Embryonic facial prominence (tissue), 1 donor: ENCODE measurements around the gene STARD3.

Experiments used
- DNase-seq: peaks from one replicate; pipeline ENCODE4 v3.0.0-alpha.2; 2016; ENCODE audit errors: extremely low spot score

Gene STARD3

DNA sequence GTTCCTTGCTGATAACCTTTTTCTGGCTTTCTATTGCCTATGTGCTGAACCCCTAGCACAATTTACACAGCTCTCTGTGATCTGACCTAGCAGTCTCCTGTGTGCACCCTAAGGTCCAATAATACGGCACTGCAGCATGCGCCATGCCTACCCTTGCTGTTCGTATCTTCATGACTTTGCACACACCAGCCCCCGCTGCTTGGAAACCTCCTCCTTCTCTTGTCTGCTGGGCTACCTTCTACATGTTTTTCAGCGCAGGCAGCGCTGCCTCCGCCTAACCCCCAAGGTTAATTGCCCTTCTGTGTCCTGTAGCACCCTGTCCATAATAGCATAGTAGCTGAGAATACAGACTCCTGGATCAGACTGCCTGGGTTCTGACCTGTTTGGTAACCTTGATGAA, 1.4 kb downstream of the STARD3 start:
- no peak for DNase-seq

DNA sequence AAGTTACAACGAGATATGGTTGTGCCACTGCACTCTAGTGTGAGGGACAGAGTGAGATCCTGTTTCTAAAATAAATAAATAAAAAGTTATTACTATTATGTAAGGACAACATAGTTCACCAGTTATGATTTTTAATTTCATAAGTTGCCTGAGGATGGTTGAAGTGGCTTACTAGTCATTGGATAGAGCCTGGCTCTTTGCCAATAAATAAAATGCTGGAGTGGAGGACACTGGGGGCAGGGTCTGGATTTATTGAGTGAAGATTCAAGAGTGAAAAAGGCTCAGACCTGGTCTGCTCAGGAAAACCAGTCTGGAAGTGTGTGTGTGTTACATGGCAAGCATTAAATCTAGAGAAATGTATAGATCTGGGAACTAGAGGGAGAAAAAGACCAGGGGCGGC, 2.1 kb downstream of the STARD3 start:
- DNase-seq: no peak

- DNase-seq: no peak
These were observed 2.9 kb downstream of the STARD3 start for GRCh38 chr17:39639566-39640458.

- DNase-seq: no peak
These were observed 3.7 kb downstream of the STARD3 start for GRCh38 chr17:39640591-39641031.

DNA sequence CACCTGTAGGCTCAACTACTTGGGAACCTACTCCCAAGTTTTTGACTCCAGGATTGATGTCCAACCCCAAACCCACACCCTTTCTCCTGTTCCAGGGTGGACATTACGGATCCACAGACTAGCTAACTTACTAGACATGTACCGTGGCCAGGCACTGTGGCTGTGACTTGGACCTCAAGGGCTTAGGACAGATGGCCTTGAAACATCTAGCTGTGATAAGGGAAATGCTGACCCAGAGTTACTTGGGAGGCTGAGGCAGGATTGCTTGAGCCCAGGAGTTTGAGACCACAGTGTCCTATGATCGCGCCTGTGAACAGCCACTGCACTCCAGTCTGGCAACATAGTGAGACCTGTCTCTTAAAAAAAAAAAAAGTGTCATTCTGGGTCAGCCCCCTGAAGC, 4.2 kb downstream of the STARD3 start:
- no peak for DNase-seq

DNA sequence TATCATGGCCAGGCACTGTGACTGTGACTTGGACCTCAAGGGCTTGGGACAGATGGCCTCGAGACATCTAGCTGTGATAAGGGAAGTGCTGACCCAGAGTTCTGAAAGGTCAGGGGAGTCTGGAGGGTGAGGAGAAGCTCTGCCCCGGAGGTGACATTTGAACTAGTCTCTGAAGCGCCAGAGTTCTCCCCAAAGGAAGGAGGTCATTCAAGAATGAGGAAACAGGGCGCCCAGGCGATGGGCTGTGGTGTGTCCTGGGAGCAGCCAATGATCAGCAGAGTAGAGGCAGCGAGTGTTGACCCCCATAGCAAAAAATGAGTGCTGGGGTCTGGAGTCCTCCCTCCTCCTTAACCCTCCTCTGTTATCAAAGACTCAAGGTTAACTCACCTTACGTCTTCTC, 4.9 kb downstream of the STARD3 start:
- no peak for DNase-seq

DNA sequence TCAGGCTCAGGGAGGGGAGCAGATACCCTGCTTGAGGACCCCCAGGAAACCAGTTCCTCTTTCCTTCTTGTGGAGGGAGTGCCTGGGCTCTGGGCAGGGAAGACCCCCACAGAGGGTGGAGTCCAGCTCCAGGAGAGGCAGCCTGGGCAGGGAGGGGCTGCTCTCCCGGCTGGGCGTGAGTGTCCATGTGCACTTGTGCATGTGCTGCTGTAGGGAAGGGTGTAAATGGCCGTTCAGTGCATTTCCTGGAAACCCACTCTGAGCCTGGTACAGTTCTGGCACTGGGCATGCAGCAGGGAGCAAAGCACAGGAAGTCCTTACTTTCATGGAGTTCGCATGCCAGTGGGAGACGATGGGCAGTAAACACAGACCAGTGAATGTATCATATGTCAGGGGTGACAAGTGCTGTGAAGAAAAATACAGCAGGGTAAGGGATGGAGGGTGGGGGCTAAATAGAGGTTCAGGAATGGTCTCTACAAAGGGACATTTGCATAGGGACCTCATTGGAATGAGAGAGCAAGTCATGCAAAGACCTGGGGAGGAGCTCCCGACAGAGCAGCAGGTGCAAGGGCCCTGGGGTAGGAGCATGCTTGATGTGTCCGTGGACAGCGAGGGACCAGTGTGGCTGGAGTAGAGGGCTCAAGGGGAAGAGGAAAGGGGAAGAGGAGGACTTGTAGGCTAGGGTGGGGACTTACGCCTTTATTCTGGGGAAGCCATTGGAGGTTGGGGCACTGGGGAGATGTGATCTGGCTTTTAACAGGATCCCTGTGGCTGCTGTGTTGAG, 5.5 kb downstream of the STARD3 start:
- DNase-seq: no peak

DNA sequence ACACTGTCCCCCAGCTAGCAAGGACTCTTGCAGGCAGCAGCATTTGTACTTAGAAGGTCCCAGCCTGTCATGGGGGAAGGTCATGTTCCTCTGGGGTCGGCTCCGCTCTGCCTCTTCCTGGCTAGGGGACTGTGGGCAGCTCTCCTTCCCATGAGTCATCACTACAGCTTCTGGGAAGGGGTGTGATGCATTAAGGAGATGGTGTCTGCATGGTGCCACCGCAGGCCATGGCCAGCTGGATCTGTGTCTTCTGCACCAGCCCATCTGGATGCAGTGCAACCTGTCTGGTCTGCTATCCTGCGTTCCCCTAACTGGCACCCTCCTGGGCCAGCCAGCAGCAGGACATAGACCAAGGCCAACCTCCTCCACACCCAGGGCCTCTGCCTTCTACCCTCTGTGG, 6.3 kb downstream of the STARD3 start:
- DNase-seq: no peak

DNA sequence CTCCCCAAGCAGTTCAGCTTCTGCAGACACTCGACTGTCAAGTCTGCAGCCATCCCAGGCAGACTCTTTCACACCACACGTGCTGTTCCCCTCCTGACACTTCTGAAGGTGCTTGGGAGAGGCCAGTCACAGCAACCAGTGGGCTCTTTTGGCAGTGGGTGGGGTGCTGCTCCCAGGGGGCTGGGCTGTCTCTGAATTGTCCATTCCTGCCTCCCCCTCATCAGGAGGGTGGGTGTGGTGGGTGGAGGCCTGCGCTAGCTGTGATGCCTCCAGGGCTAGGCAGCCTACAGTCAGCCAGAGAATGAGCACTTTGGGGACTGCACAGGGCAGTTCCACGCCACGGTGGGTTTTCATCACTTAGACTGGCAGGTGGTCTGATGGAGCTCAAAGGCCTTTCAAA, 10.3 kb downstream of the STARD3 start:
- DNase-seq: no peak

DNA sequence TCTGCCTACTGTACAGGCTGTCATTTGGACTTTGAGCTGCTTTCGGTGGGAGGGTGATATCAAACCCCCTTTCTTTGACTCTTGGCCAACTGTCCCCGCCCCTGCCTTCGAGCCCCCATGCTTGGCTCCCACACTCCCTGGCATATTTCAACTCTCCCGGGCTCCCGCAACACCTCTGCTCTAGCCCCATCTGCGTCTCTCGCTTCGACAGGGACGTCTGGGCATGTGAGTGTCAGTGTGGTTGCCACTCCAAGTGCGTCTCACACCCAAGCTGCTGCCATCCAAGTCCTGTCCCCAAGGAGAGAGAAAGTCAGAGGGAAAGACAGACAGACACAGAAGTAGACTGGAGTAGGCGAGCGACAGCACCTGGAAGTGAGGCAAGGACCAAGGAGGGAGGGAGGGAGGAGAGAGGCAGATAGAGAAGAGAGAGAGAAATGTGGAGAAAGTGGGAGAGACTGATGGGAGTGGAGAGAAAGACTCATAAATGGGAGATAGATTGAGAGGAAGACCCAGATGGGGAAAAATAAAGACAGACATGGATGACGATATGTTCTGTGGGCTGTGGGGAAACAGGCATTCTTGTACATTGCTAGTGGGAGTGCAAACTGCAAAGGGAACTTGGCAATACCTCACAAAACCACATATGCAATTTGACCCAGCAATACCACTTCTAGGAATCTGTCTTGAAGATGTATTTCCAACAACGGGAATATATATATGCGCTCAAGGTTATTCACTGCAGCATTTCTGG, 11.8 kb downstream of the STARD3 start:
- no peak for DNase-seq

GRCh38 chr17:39650121-39650579, 13.2 kb downstream of the STARD3 start:
- no peak for DNase-seq

DNA sequence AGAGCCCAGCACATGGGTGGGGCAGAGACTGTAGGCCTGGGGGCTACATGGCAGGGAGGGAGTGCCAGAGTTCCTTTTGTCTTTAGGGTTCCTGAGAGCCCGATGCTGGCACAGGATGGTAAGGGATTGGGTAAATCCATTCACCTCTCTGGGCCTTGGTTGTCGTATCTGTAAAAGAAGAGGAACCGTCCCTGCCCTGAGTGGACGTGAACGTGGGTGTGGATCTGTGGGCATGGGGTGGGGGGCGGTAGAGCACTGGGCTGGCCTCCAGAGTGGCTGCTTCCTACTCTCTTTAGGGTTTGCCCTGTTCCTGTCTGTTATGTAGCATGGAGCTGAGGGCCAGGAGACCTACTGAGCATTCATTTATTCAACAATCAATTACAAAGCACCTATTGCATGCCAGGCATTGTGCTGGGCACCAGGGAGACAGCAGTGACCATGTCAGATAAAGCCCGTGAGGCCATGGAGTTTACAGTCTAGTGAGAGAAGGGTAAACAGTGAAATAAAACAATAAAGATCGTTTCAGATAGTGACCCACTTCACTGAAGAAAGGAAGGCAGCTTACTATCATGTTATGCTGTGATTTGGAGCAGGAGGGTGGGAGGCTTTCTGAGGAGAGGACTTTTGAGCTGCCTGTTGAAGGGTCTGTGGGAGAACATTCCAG, 15.1 kb downstream of the STARD3 start:
- no peak for DNase-seq

DNA sequence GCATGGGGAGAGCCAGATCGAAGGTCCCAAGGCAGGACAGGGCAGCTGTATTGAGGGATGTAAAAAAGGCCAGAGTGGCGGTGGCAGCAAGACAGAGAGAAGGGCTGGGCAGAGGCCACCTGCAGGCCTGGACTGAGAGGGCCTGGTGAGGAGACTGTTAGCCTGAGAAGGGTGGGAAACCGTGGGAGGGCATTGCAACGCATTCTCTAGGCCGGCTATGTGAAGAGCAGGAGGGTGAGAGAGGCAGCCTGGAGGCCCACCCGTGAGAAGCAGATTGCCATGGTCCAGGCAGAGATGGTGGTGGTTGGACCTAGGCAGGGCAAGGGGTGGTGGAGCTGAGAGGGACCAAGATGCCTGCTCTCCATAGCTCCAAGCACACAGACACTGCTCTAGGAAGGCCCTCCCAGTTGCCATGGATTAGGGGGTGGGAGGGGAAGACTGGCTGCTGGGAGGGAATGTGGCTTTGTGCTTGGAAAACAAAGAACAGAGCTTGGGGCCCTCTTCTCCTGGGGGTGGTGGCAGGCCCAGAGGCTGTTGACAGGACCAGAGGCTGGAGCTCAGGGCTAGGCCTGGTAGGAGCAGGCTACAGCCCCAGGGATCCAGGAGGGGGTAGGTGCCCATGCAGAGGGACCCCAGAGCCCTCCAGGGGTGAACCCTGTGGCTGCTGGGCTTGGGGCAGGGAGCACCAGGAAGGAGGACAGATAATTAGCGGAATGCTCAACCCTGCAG, 15.8 kb downstream of the STARD3 start:
- no peak for DNase-seq

DNA sequence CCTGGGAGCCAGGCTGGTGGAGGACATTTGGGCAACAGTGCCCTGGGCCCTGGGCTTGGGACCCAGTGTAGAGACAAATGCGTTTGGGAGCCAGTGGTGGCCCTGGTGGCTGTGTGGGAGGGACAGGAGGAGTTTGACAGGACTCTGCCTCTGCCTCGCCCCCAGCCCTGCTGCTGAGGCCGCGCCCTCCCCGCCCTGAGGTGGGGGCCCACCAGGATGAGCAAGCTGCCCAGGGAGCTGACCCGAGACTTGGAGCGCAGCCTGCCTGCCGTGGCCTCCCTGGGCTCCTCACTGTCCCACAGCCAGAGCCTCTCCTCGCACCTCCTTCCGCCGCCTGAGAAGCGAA, 16.3 kb downstream of the STARD3 start:
- DNase-seq: no peak

DNA sequence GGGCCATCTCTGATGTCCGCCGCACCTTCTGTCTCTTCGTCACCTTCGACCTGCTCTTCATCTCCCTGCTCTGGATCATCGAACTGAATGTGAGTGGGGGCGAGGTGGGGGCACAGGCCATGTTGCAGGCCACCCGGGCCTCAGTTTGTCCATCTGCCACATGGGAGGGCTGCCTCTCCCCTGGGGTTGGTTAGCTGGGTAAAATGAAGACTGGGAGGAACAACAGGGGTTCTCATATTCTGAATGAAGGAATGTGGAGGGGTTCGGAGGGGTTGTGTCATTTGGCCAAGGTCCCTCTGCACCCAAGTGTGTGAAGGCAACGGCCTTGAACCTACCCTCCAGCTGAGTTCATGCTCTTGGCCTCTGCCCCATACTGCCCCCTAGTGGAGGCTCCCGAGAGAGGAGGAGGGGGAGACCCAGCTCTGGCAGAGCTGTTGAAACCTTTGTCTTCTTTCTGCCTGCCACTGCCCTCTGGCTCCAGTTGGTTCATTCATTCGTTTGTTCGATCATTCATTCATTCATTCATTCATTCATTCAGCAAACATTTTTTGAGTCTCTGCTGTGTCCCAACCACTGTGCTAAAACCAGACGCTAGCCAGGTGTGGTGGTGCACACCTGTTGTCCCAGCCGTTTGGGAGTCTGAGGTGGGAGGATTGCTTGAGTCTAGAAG, 16.9 kb downstream of the STARD3 start:
- DNase-seq: no peak

DNA sequence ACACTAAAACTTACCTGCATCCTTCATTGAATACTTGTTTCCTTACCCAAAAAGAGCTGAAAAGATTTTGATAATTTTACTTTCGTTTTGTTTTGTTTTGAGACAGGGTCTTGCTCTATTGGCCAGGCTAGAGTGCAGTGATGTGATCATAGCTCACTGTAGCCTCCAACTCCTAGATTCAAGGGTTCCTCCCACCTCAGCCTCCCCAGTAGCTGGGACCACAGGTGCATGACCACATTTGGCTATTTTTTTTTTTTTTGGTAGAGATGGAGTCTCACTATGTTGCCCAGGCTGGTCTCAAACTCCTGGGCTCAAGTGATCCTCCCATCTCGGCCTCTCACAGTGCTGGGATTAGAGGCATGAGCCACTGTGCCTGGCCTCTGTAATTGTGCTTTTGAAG, 18.2 kb downstream of the STARD3 start:
- no peak for DNase-seq

- no peak for DNase-seq
These were observed 21.4 kb downstream of the STARD3 start for GRCh38 chr17:39658346-39658745.

DNA sequence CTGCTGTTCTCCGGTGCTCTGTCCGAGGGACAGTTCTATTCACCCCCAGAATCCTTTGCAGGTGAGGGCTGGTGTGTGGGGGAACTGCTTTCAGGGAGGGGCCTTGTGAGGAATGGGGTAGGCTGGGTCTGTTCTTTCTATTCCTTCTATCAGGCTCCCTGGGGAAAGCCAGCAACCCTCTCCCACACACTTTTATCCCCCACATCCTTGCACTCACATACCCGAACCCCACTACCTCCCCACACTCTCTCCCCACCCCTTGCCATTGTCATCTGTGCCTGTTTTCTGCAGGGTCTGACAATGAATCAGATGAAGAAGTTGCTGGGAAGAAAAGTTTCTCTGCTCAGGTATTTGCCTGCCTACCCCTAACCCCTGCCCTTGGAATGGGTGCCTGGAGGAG, 21.8 kb downstream of the STARD3 start:
- no peak for DNase-seq

DNA sequence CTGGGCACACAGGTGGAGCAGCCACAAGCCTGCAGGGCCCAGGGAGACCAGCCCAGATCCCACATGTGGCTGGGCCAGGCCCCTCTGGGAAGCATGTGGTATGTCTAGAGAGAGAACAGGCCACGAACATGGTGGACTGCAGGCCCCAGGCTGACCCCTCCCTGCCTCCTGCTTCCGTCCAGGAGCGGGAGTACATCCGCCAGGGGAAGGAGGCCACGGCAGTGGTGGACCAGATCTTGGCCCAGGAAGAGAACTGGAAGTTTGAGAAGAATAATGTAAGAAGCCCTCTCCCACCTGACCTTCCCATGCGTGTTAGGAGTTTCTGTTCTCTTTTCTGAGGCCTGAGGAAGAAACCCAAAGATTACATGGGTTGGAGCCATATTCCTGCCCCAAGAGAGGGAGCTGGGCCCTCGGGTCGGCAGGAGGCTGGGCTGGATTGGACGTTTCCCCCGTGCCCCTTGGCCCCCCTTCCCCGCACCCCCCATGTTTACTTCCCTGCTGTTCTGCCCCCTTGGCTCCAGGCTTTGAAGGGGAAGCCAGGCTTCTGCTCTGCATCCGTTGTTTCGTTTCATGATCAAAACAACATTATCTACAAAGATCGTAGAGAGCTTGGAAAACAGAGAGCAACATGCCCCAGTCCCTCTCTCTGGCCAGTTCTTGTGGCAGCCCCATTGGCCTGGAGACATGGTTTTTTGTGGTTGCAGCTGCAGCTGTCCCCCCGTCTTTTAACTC, 22.5 kb downstream of the STARD3 start:
- no peak for DNase-seq

DNA sequence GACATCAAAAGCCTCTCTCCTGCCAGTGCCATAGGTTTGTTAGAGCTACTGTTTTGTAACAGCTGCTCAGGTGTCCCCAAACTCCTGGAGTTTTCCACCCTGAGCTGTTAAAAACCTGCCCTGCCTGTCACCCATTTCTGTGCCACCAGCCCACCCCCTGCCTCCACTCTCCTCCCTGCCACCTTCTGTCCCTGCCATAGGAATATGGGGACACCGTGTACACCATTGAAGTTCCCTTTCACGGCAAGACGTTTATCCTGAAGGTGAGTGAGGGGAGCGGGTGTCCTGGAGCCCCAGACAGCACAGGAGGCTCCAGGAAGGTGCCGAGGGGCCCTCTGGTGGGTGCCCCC, 23.0 kb downstream of the STARD3 start:
- DNase-seq: no peak
